Keratinocyte (primary cell): ENCODE results near the gene WNT1.

ENCODE experiments used
- CTCF ChIP-seq, 3 experiments: IDR thresholded peaks in 1 of 3; conservative IDR thresholded peaks in 1 of 3; optimal IDR thresholded peaks in 1 of 3; 2 replicates in 2 of 3; 3 replicates in 1 of 3; pipeline versions ENCODE3 to v1.5.1; 2011; ENCODE audit warnings: low read length in 3 of 3, mild to moderate bottlenecking in 3 of 3, moderate library complexity in 2 of 3, control low read depth in 1 of 3, inconsistent platforms in 1 of 3; ENCODE audit not compliant: insufficient read depth in 2 of 3; ENCODE audit errors: extremely low read depth in 1 of 3
- EZH2 ChIP-seq: IDR thresholded peaks from one replicate; pipeline ENCODE4 v1.6.1; 2012; ENCODE audit warnings: inconsistent platforms, mild to moderate bottlenecking, low read length, moderate library complexity

DNA sequence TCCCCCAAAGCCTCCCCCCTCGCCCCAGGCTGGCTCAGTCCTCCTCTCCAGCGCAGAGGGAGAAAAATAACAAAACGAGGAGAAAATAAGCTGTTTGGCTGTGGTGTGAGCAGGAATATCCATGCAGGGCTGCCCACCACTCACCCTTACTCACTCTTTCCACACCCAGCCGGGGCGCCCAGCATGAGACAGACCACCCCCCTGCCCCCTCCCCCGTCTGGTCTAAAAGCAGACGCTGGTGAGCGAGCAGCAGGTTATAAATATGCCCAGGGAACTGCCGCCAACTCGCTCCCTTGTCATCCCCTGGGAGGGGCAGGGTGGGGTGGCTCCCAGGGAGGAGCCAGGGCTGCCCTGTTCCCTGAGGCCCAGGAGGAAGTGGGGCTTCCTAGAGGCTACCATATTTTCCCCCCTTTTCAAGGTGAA is 7.4 kb downstream of the WNT1 start:
- TF ChIP-seq CTCF (optimal IDR thresholded peaks at IDR 0.05 in 1 of 3, IDR thresholded peaks at IDR 0.05 in 1 of 3, conservative IDR thresholded peaks at IDR 0.05 in 1 of 3; ENCODE audit: extremely low read depth in 1 of 3, insufficient read depth in 2 of 3, low read length in 3 of 3), result no peak
- TF ChIP-seq EZH2, result no peak
